Tibial nerve (tissue), 4 donors: ENCODE data around the gene ATP6V1D. TPM values are rescaled to one million over a fixed set of nuclear protein-coding genes. Genes with fewer than 3 reads are reported as not detected.

Experiments
- DNase-seq, 2 donors: peaks; one replicate each; pipeline ENCODE4 v3.0.0-alpha.2; 2019; ENCODE audit warnings: low spot score in 2 of 2
- H3K27ac ChIP-seq, 4 donors: fragments of 200-600 bp; sonication (generic) in 3 of 4; one replicate each; pipeline ENCODE4 v1.5.1; 2017 to 2019; ENCODE audit warnings: mild to moderate bottlenecking in 1 of 4
- H3K27me3 ChIP-seq, 2 donors: fragments of 200-600 bp; sonication (generic) in 1 of 2; one replicate each; pipeline versions ENCODE4 v1.5.1 to v1.6.0; 2017 to 2019
- H3K36me3 ChIP-seq, 3 donors: fragments of 200-600 bp; sonication (generic); one replicate each; pipeline ENCODE4 v1.5.1; 2018 to 2019
- H3K4me1 ChIP-seq, 4 donors: fragments of 200-600 bp; sonication (generic) in 3 of 4; one replicate each; pipeline ENCODE4 v1.5.1; 2017 to 2019
- H3K4me3 ChIP-seq, 4 donors: fragments of 200-600 bp; sonication (generic) in 3 of 4; one replicate each; pipeline ENCODE4 v1.5.1; 2017 to 2019; ENCODE audit warnings: mild to moderate bottlenecking in 1 of 4, moderate library complexity in 1 of 4
- H3K9me3 ChIP-seq, 4 donors: fragments of 200-600 bp; sonication (generic) in 3 of 4; one replicate each; pipeline ENCODE4 v1.5.1; 2017 to 2019
- EP300 ChIP-seq, 2 donors: sonication (generic); formaldehyde crosslinking; IDR thresholded peaks; one replicate each; pipeline ENCODE4 v1.6.1; 2017; ENCODE audit warnings: antibody characterized with exemption in 2 of 2, mild to moderate bottlenecking in 1 of 2
- POLR2A ChIP-seq, 2 donors: fragments of 450-650 bp; IDR thresholded peaks; one replicate each; pipeline ENCODE4 v1.6.1; 2017; ENCODE audit warnings: antibody characterized with exemption in 2 of 2, mild to moderate bottlenecking in 2 of 2, moderate library complexity in 2 of 2
- WGBS, 2 donors: methylation state at CpG; one replicate each; pipeline ENCODE4 v1.1.5; 2018; 5-methylcytosine and 5-hydroxymethylcytosine counted together
- total RNA-seq, 4 donors: library from RNA; depleted of rRNA; stranded (reverse); fragments of >200 nt; gene quantifications; one replicate each; pipeline ENCODE4 v1.1.0, GENCODE V29; 2016
- TF ChIP-seq, protein P1 (sequence below), 5 experiments: fragments of 200-600 bp in 3 of 5; fragments of 450-650 bp in 2 of 5; sonication (generic) in 3 of 5; IDR thresholded peaks; one replicate each; pipeline ENCODE4 v1.5.1; 2016 to 2019; ENCODE audit warnings: antibody characterized with exemption in 5 of 5, mild to moderate bottlenecking in 3 of 5, moderate library complexity in 2 of 5

Gene ATP6V1D
- total RNA-seq, 4 donors from 2014 or later: 49.6 to 91.5 (median 57.6) TPM

DNA sequence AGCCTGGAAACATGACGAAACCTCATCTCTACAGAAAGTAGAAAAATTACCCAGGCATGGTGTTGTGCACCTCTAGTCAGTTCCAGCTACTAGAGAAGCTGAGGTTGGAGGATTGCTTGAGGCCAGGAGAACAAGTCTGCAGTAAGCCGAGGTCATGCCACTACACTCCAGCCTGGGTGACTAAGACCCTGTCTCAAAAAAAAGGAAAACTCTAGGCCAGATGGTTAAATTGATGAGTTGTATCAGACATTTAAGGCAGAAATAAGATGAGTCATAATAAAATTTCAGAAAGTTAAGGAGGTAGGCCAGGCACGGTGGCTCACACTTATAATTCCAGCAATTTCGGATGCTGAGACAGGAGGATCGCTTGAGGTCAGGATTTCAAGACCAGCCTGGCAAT lies 11.2 kb upstream of the ATP6V1D start:
- Histone ChIP-seq H3K27me3 (no peaks in the 10 kb centered on the region), H3K36me3 (peaks cover 0 to 94% (median 0%) of the 10 kb centered on the region in 3 donors), H3K4me3 (no peak overlapping the region), H3K4me1 (peaks cover 0 to 21% (median 0%) of the 10 kb centered on the region in 4 donors), H3K27ac (no peak overlapping the region), H3K9me3 (no peaks in the 10 kb centered on the region)
- TF ChIP-seq EP300 (IDR thresholded peaks at IDR 0.05) (no peak), POLR2A (IDR thresholded peaks at IDR 0.05) (no peak)
- TF ChIP-seq, protein P1, sequence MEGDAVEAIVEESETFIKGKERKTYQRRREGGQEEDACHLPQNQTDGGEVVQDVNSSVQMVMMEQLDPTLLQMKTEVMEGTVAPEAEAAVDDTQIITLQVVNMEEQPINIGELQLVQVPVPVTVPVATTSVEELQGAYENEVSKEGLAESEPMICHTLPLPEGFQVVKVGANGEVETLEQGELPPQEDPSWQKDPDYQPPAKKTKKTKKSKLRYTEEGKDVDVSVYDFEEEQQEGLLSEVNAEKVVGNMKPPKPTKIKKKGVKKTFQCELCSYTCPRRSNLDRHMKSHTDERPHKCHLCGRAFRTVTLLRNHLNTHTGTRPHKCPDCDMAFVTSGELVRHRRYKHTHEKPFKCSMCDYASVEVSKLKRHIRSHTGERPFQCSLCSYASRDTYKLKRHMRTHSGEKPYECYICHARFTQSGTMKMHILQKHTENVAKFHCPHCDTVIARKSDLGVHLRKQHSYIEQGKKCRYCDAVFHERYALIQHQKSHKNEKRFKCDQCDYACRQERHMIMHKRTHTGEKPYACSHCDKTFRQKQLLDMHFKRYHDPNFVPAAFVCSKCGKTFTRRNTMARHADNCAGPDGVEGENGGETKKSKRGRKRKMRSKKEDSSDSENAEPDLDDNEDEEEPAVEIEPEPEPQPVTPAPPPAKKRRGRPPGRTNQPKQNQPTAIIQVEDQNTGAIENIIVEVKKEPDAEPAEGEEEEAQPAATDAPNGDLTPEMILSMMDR (IDR thresholded peaks at IDR 0.05): no peak
- 95 to 96% methylated on average over 5 of the region's 5 CpGs for WGBS, 2 donors
- no peak for DNase-seq

GRCh38 chr14:67365476-67365875 lies 5.9 kb upstream of the ATP6V1D start:
- no peaks in the 10 kb centered on the region for H3K9me3 ChIP-seq
- no peaks in the 10 kb centered on the region for H3K27me3 ChIP-seq
- 88 to 92% methylated on average over 4 of the region's 4 CpGs for WGBS, 2 donors
- no peak overlapping the region for H3K4me3 ChIP-seq
- TF ChIP-seq POLR2A (IDR thresholded peaks at IDR 0.05) (no peak), EP300 (IDR thresholded peaks at IDR 0.05) (no peak)
- TF ChIP-seq, protein P1 (IDR thresholded peaks at IDR 0.05): no peak
- DNase-seq: no peak
- peaks cover 0 to 62% (median 16%) of the 10 kb centered on the region in 4 donors for H3K4me1 ChIP-seq
- no peak overlapping the region for H3K27ac ChIP-seq
- peaks cover 0 to 58% (median 0%) of the 10 kb centered on the region in 3 donors for H3K36me3 ChIP-seq

GRCh38 chr14:67360470-67361206 lies 1.0 kb upstream of the ATP6V1D start:
- Histone ChIP-seq H3K27ac (peak overlapping the region; percentile 80 to 98 (median 90)), H3K9me3 (no peaks in the 10 kb centered on the region), H3K4me1 (peaks cover 3 to 73% (median 33%) of the 10 kb centered on the region in 4 donors), H3K4me3 (peak overlapping the region; percentile 73 to 92 (median 82)), H3K36me3 (peaks cover 0 to 11% (median 0%) of the 10 kb centered on the region in 3 donors), H3K27me3 (no peaks in the 10 kb centered on the region)
- 2 to 3% methylated on average over 26 to 34 of the region's 34 CpGs for whole genome bisulfite sequencing, 2 donors
- no peak for TF ChIP-seq POLR2A (IDR thresholded peaks at IDR 0.05)
- no peak for TF ChIP-seq EP300 (IDR thresholded peaks at IDR 0.05)
- TF ChIP-seq, protein P1 (IDR thresholded peaks at IDR 0.05): no peak
- no peak for DNase-seq

GRCh38 chr14:67358924-67359774 lies 455 bp downstream of the ATP6V1D start:
- Histone ChIP-seq H3K27me3 (no peaks in the 10 kb centered on the region), H3K4me3 (peak overlapping the region; percentile 63 to 92 (median 77)), H3K4me1 (peaks cover 3 to 63% (median 33%) of the 10 kb centered on the region in 4 donors), H3K9me3 (no peaks in the 10 kb centered on the region), H3K27ac (peak overlapping the region; percentile 18 to 98 (median 86)), H3K36me3 (no peaks in the 10 kb centered on the region)
- 2% methylated on average over 31 to 38 of the region's 38 CpGs for WGBS, 2 donors
- no peak for TF ChIP-seq POLR2A (IDR thresholded peaks at IDR 0.05)
- TF ChIP-seq, protein P1 (IDR thresholded peaks at IDR 0.05): no peak
- TF ChIP-seq EP300 (IDR thresholded peaks at IDR 0.05): no peak
- DNase-seq: no peak
